ENCODE data around the gene NFIX. TPM values are rescaled to one million over a fixed set of nuclear protein-coding genes. Genes with fewer than 3 reads are reported as not detected.

NFIX gene
- total and polyA plus RNA-seq, 7 experiments from 2014 or later = 0.41 to 7.7 (median 5.9) TPM

DNA sequence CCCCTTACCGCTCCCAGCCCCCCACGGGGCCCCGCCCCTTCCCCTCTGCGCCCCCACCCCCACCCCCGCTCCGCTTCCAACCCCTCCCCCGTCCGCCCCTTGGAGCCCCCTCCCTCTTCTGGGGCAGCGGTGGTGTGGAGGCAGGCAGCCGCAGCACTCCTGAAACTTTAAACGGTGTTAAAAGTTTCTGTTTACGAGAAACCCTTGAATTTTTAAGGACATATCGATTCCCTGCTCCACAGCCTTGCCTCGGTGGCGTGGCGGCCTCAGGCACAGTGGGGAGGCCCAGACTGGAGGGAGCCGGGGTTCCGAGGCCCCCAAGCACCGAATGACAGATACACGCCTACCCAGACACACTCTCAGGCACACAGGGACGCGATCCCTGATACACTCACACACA lies 4.8 kb upstream of the NFIX start:
- ChIA-PET CTCF (no interaction called here), POLR2A (no interaction called here)
- Histone ChIP-seq H3K4me3 (ENCODE audit: low read length) (no peak overlapping the region), H3K4me1 (ENCODE audit: control insufficient read depth in 2 of 2, insufficient read depth in 2 of 2, low read length in 2 of 2) (no peaks in the 10 kb centered on the region), H3K9me3 (ENCODE audit: control insufficient read depth in 2 of 3, low read length in 3 of 3) (no peaks in the 10 kb centered on the region), H3K27me3 (ENCODE audit: control insufficient read depth in 2 of 2, insufficient read depth in 2 of 2, low read length in 2 of 2) (no peaks in the 10 kb centered on the region), H3K36me3 (ENCODE audit: control insufficient read depth in 2 of 3, insufficient read depth in 3 of 3, low read length in 3 of 3) (no peaks in the 10 kb centered on the region), H3K27ac (ENCODE audit: low read depth, low read length) (no peak overlapping the region)
- H3K4me3 Mint-ChIP-seq = peak overlapping the region in 1 of 10 donors; percentile 9
- peaks cover 4 to 18% (median 7%) of the 10 kb centered on the region in 7 donors for H3K4me1 Mint-ChIP-seq
- H3K27me3 Mint-ChIP-seq = peaks cover 0 to 20% (median 5%) of the 10 kb centered on the region in 5 donors
- peak overlapping the region in 1 of 9 donors; percentile 2 for H3K27ac Mint-ChIP-seq
- peaks cover 0 to 7% (median 0%) of the 10 kb centered on the region in 11 donors for H3K9me3 Mint-ChIP-seq
- ATAC-seq (no peak), DNase-seq (no peak)
- intact Hi-C loops (cut with micrococcal nuclease) = no loop called here
- peaks cover 0 to 4% (median 0%) of the 10 kb centered on the region in 5 donors for H3K36me3 Mint-ChIP-seq

DNA sequence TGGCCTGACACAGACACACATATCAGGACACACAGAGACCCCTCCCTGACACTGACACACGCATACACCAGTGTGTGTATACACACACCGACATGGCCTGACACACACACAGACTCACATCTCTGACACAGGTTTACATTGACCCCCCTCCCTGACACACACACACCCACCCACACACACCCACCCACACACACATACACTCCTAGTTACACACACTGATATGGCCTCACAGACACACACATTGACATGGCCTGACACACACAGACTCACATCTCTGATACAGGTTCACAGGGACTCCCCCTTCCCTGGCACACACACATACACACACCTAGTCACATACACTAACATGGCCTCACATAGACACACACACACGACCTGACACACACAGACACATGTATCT lies 4.4 kb upstream of the NFIX start:
- Mint-ChIP-seq H3K27ac (peak overlapping the region in 2 of 9 donors; percentile 2 to 51), H3K4me3 (peak overlapping the region in 1 of 10 donors; percentile 9)

GRCh38 chr19:12991296-12991695 lies 4.0 kb upstream of the NFIX start:
- Mint-ChIP-seq H3K27ac (peak overlapping the region in 2 of 9 donors; percentile 3 to 51), H3K4me1 (peaks cover 6 to 18% (median 7%) of the 10 kb centered on the region in 7 donors), H3K36me3 (peaks cover 0 to 4% (median 0%) of the 10 kb centered on the region in 5 donors)

More for the DNA sequence above, 4.4 kb upstream of the NFIX start:
- Histone ChIP-seq H3K4me1 (ENCODE audit: control insufficient read depth in 2 of 2, insufficient read depth in 2 of 2, low read length in 2 of 2) (no peaks in the 10 kb centered on the region), H3K4me3 (ENCODE audit: low read length) (no peak overlapping the region), H3K9me3 (ENCODE audit: control insufficient read depth in 2 of 3, low read length in 3 of 3) (no peaks in the 10 kb centered on the region), H3K36me3 (ENCODE audit: control insufficient read depth in 2 of 3, insufficient read depth in 3 of 3, low read length in 3 of 3) (no peaks in the 10 kb centered on the region), H3K27me3 (ENCODE audit: control insufficient read depth in 2 of 2, insufficient read depth in 2 of 2, low read length in 2 of 2) (no peaks in the 10 kb centered on the region), H3K27ac (ENCODE audit: low read depth, low read length) (no peak overlapping the region)
- POLR2A ChIA-PET = no interaction called here
- DNase-seq (no peak), ATAC-seq (no peak)
- intact Hi-C loops (cut with micrococcal nuclease) = no loop called here
- Mint-ChIP-seq H3K36me3 (peaks cover 0 to 4% (median 0%) of the 10 kb centered on the region in 5 donors), H3K4me1 (peaks cover 5 to 18% (median 7%) of the 10 kb centered on the region in 7 donors), H3K9me3 (peaks cover 0 to 7% (median 0%) of the 10 kb centered on the region in 11 donors), H3K27me3 (peaks cover 0 to 20% (median 5%) of the 10 kb centered on the region in 5 donors)
- CTCF ChIA-PET = no interaction called here

GRCh38 chr19:12992729-12993128 lies 2.5 kb upstream of the NFIX start:
- no peak overlapping the region for H3K27ac Mint-ChIP-seq
- POLR2A ChIA-PET = no interaction called here
- intact Hi-C loops (cut with micrococcal nuclease) = no loop called here

More at GRCh38 chr19:12991296-12991695, 4.0 kb upstream of the NFIX start:
- Histone ChIP-seq H3K27ac (ENCODE audit: low read depth, low read length) (no peak overlapping the region), H3K36me3 (ENCODE audit: control insufficient read depth in 2 of 3, insufficient read depth in 3 of 3, low read length in 3 of 3) (no peaks in the 10 kb centered on the region), H3K4me3 (ENCODE audit: low read length) (no peak overlapping the region), H3K9me3 (ENCODE audit: control insufficient read depth in 2 of 3, low read length in 3 of 3) (no peaks in the 10 kb centered on the region), H3K27me3 (ENCODE audit: control insufficient read depth in 2 of 2, insufficient read depth in 2 of 2, low read length in 2 of 2) (no peaks in the 10 kb centered on the region), H3K4me1 (ENCODE audit: control insufficient read depth in 2 of 2, insufficient read depth in 2 of 2, low read length in 2 of 2) (no peaks in the 10 kb centered on the region)
- ChIA-PET CTCF (interaction anchor here (0.6 to 1.9 kb wide), 2 partner anchors 14 to 70 kb away, joined by 7 to 8 read pairs; no protein-coding TSS in a partner anchor), POLR2A (no interaction called here)
- DNase-seq (no peak), ATAC-seq (no peak)
- peaks cover 0 to 23% (median 5%) of the 10 kb centered on the region in 5 donors for H3K27me3 Mint-ChIP-seq
- H3K4me3 Mint-ChIP-seq = no peak overlapping the region
- H3K9me3 Mint-ChIP-seq = peaks cover 0 to 7% (median 0%) of the 10 kb centered on the region in 11 donors
- intact Hi-C loops (cut with micrococcal nuclease) = no loop called here

DNA sequence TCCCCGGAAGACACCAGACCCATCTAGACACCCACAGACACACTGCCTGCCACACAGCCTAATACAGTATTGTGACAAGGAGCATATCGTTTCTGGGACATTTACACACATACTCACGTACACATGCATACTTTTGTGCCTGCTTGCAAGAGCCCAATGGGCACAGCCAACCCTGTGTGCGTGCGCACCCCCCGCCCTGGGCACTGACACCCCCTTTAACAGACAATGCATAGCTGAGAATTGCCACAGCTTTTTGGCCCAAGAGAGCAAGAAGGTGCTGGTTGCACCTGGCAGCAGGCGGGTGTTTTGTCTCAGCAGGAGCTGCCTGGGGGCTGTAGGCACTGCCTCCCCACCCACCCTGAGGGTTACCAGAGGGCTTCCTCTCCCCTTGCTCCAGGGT lies 1.7 kb upstream of the NFIX start:
- POLR2A ChIA-PET = interaction anchor here (1.4 kb wide), 1 partner anchor 68 kb away, joined by 4 read pairs; no protein-coding TSS in a partner anchor
- no peak for DNase-seq
- Histone ChIP-seq H3K4me1 (ENCODE audit: control insufficient read depth in 2 of 2, insufficient read depth in 2 of 2, low read length in 2 of 2) (no peaks in the 10 kb centered on the region), H3K4me3 (ENCODE audit: low read length) (no peak overlapping the region), H3K27me3 (ENCODE audit: control insufficient read depth in 2 of 2, insufficient read depth in 2 of 2, low read length in 2 of 2) (no peaks in the 10 kb centered on the region), H3K9me3 (ENCODE audit: control insufficient read depth in 2 of 3, low read length in 3 of 3) (no peaks in the 10 kb centered on the region), H3K36me3 (ENCODE audit: control insufficient read depth in 2 of 3, insufficient read depth in 3 of 3, low read length in 3 of 3) (no peaks in the 10 kb centered on the region), H3K27ac (ENCODE audit: low read depth, low read length) (no peak overlapping the region)
- Mint-ChIP-seq H3K27ac (peak overlapping the region in 4 of 9 donors; percentile 34 to 65 (median 60)), H3K27me3 (peaks cover 0 to 39% (median 5%) of the 10 kb centered on the region in 5 donors), H3K36me3 (peaks cover 0 to 4% (median 0%) of the 10 kb centered on the region in 5 donors), H3K4me1 (peaks cover 6 to 18% (median 13%) of the 10 kb centered on the region in 7 donors), H3K4me3 (peak overlapping the region in 8 of 10 donors; percentile 13 to 97 (median 46)), H3K9me3 (peaks cover 0 to 5% (median 0%) of the 10 kb centered on the region in 11 donors)
- CTCF ChIA-PET = interaction anchor here (1.0 to 1.9 kb wide), 3 partner anchors 9 to 68 kb away, joined by 3 to 8 read pairs (median 3); no protein-coding TSS in a partner anchor
- intact Hi-C loops (cut with micrococcal nuclease) = no loop called here
- no peak for ATAC-seq

More at GRCh38 chr19:12992729-12993128, 2.5 kb upstream of the NFIX start:
- Histone ChIP-seq H3K4me3 (ENCODE audit: low read length) (no peak overlapping the region), H3K27ac (ENCODE audit: low read depth, low read length) (no peak overlapping the region), H3K27me3 (ENCODE audit: control insufficient read depth in 2 of 2, insufficient read depth in 2 of 2, low read length in 2 of 2) (no peaks in the 10 kb centered on the region), H3K4me1 (ENCODE audit: control insufficient read depth in 2 of 2, insufficient read depth in 2 of 2, low read length in 2 of 2) (no peaks in the 10 kb centered on the region), H3K9me3 (ENCODE audit: control insufficient read depth in 2 of 3, low read length in 3 of 3) (no peaks in the 10 kb centered on the region), H3K36me3 (ENCODE audit: control insufficient read depth in 2 of 3, insufficient read depth in 3 of 3, low read length in 3 of 3) (no peaks in the 10 kb centered on the region)
- Mint-ChIP-seq H3K4me1 (peaks cover 6 to 13% (median 12%) of the 10 kb centered on the region in 7 donors), H3K9me3 (peaks cover 0 to 5% (median 0%) of the 10 kb centered on the region in 11 donors), H3K27me3 (peaks cover 0 to 34% (median 4%) of the 10 kb centered on the region in 5 donors), H3K4me3 (no peak overlapping the region), H3K36me3 (peaks cover 0 to 4% (median 0%) of the 10 kb centered on the region in 5 donors)
- ATAC-seq = no peak
- DNase-seq = no peak
- CTCF ChIA-PET = interaction anchor here (0.7 to 1.9 kb wide), 4 partner anchors 14 to 68 kb away, joined by 3 to 8 read pairs (median 3); no protein-coding TSS in a partner anchor

DNA sequence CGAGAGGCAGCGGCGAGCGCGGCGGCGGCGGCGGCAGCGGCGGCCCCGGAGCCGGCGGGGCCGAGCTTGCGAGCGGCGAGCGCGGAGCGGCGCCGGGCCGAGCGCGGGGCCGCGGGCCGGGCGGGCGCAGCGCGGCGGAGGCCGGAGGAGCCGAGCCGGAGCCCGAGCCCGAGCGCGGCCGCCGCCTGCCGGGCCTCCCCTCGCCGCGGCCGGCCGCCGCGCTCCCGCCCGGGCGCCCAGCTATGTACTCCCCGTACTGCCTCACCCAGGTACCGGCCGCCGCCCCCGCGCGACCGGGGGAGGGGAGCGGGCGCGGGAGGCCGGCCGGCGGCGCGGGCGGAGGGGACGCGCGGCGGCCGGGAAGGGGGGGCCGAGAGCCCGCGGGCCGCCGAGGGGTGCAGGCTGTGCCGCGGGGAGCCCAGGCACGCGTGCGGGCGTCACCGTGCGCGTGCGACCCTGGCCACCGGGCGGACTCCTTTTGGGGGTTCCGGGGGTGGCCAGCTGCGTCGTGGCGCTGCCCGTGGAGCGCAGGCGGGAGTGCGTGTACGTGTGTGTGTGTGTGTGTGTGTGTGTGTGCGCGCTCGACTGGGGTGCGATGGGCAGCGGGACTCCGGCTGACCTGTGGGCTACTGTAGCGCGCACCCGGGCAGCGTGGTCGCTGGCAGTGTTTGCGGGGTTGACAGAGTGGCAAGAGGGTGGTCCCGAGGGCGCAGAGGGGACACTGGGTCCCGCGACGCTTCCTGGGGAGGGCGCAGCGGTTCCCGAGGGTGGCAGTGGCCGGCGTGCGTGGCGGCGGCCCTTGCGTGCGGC lies 526 bp downstream of the NFIX start:
- ChIA-PET CTCF (no interaction called here), POLR2A (no interaction called here)
- Histone ChIP-seq H3K27ac (ENCODE audit: low read depth, low read length) (no peak overlapping the region), H3K9me3 (ENCODE audit: control insufficient read depth in 2 of 3, low read length in 3 of 3) (no peaks in the 10 kb centered on the region), H3K4me3 (ENCODE audit: low read length) (peak overlapping the region; percentile 33), H3K36me3 (ENCODE audit: control insufficient read depth in 2 of 3, insufficient read depth in 3 of 3, low read length in 3 of 3) (no peaks in the 10 kb centered on the region), H3K4me1 (ENCODE audit: control insufficient read depth in 2 of 2, insufficient read depth in 2 of 2, low read length in 2 of 2) (no peaks in the 10 kb centered on the region), H3K27me3 (ENCODE audit: control insufficient read depth in 2 of 2, insufficient read depth in 2 of 2, low read length in 2 of 2) (no peaks in the 10 kb centered on the region)
- peak; percentile 17 for ATAC-seq
- DNase-seq = peak in 1 of 9 donors; percentile 44
- Mint-ChIP-seq H3K36me3 (peaks cover 0 to 4% (median 4%) of the 10 kb centered on the region in 5 donors), H3K4me3 (peak overlapping the region; percentile 51 to 97 (median 82)), H3K4me1 (peaks cover 6 to 22% (median 17%) of the 10 kb centered on the region in 7 donors), H3K27ac (peak overlapping the region in 2 of 9 donors; percentile 69 to 88), H3K9me3 (peaks cover 0 to 4% (median 0%) of the 10 kb centered on the region in 11 donors), H3K27me3 (peaks cover 0 to 39% (median 5%) of the 10 kb centered on the region in 5 donors)
- intact Hi-C loops (cut with micrococcal nuclease) = no loop called here

Data from naive thymus-derived CD4-positive, alpha-beta T cell (primary cell).